GM12891 (cell line): ENCODE results near the gene DNHD1.

Experiments used
- POLR2A ChIP-seq: IDR thresholded peaks from 2 replicates; pipeline ENCODE4 v1.6.1; 2011; ENCODE audit warnings: low read depth, low read length, control low read depth
- POLR2AphosphoS5 ChIP-seq: IDR thresholded peaks from 2 replicates; pipeline ENCODE4 v1.6.1; 2011; ENCODE audit warnings: low read depth, low read length, control low read depth
- SPI1 ChIP-seq: IDR thresholded peaks from 2 replicates; pipeline ENCODE4 v1.6.1; 2011; ENCODE audit warnings: low read depth, low read length, control low read depth
- TAF1 ChIP-seq: IDR thresholded peaks from 2 replicates; pipeline ENCODE4 v1.6.1; 2011; ENCODE audit warnings: low read depth, low read length, control low read depth

- no peak for TF ChIP-seq POLR2A
- no peak for TF ChIP-seq TAF1
- no peak for TF ChIP-seq POLR2AphosphoS5
- TF ChIP-seq SPI1 = no peak
Observed at GRCh38 chr11:6459099-6459450, 38.0 kb upstream of the DNHD1 start.
